GM23338 (cell line): ENCODE data around the gene SPATA31C1. TPM values are rescaled to one million over a fixed set of nuclear protein-coding genes. Genes with fewer than 3 reads are reported as not detected.
"Not testable (repeated sequence)": the region's sequence is repeated elsewhere in the genome, so short reads cannot be mapped to it uniquely, and the experiment has no call there.

Experiments
- ATAC-seq: fragments of 200-7000 bp; cut with Tn5 transposase; 3 replicates; pipeline ENCODE4 v1.9.1; 2020
- DNase-seq: peaks from one replicate; pipeline ENCODE4 v3.0.0-alpha.2; 2015; ENCODE audit warnings: low spot score
- H2AFZ ChIP-seq: fragments of 200-600 bp; sonication (generic); 2 replicates; pipeline ENCODE4 v1.8.0; 2016; ENCODE audit warnings: antibody characterized with exemption, mild to moderate bottlenecking, moderate library complexity
- H3F3A ChIP-seq: fragments of 200-600 bp; sonication (generic); replicated peaks from 2 replicates; pipeline ENCODE4 v1.8.0; 2017; ENCODE audit warnings: antibody characterized with exemption, mixed run types, low read depth
- H3K27ac ChIP-seq: fragments of 200-600 bp; sonication (generic); 2 replicates; pipeline ENCODE4 v1.6.1; 2016; ENCODE audit warnings: low read depth
- H3K27me3 ChIP-seq: fragments of 200-600 bp; sonication (generic); 2 replicates; pipeline ENCODE4 v1.8.0; 2016; ENCODE audit warnings: mild to moderate bottlenecking, mixed run types, moderate library complexity; ENCODE audit not compliant: insufficient read depth
- H3K36me3 ChIP-seq: fragments of 200-600 bp; sonication (generic); 2 replicates; pipeline ENCODE4 v1.8.0; 2016; ENCODE audit warnings: mild to moderate bottlenecking; ENCODE audit not compliant: insufficient read depth
- H3K4me1 ChIP-seq: fragments of 200-600 bp; sonication (generic); 2 replicates; pipeline ENCODE4 v1.8.0; 2016; ENCODE audit warnings: mild to moderate bottlenecking, moderate library complexity; ENCODE audit not compliant: insufficient read depth
- H3K4me2 ChIP-seq: fragments of 200-600 bp; sonication (generic); 2 replicates; pipeline ENCODE4 v1.7.1; 2017; ENCODE audit warnings: mixed run types
- H3K4me3 ChIP-seq: fragments of 200-600 bp; sonication (generic); 2 replicates; pipeline ENCODE4 v1.6.1; 2016; ENCODE audit warnings: mixed run types
- H3K79me2 ChIP-seq: fragments of 200-600 bp; sonication (generic); replicated peaks from 2 replicates; pipeline ENCODE4 v1.8.0; 2017; ENCODE audit warnings: mild to moderate bottlenecking; ENCODE audit not compliant: insufficient read depth
- H3K9me2 ChIP-seq: fragments of 200-600 bp; sonication (generic); 2 replicates; pipeline ENCODE4 v1.8.0; 2017; ENCODE audit not compliant: insufficient read depth
- H4K20me1 ChIP-seq: fragments of 200-600 bp; sonication (generic); replicated peaks from 2 replicates; pipeline ENCODE4 v1.8.0; 2017; ENCODE audit warnings: mild to moderate bottlenecking; ENCODE audit not compliant: insufficient read depth
- H3K27ac Mint-ChIP-seq: 2 replicates; pipeline ENCODE4 v1.8.0; 2020; ENCODE audit warnings: inconsistent platforms, mild to moderate bottlenecking, moderate library complexity, mixed read lengths
- H3K27me3 Mint-ChIP-seq: 3 replicates; pipeline ENCODE4 v1.8.0; 2022; ENCODE audit warnings: low read depth, mild to moderate bottlenecking, moderate library complexity, mixed read lengths, inconsistent platforms; ENCODE audit not compliant: insufficient read depth, poor library complexity
- H3K36me3 Mint-ChIP-seq: 3 replicates; pipeline ENCODE4 v1.8.0; 2021; ENCODE audit warnings: low read depth, mild to moderate bottlenecking, inconsistent platforms, moderate library complexity, mixed read lengths
- H3K4me1 Mint-ChIP-seq: 3 replicates; pipeline ENCODE4 v1.8.0; 2020; ENCODE audit warnings: mild to moderate bottlenecking, inconsistent platforms, mixed read lengths
- H3K4me3 Mint-ChIP-seq: 3 replicates; pipeline ENCODE4 v1.8.0; 2021; ENCODE audit warnings: moderate library complexity, mild to moderate bottlenecking, inconsistent platforms, mixed read lengths
- H3K9me3 Mint-ChIP-seq: 3 replicates; pipeline ENCODE4 v1.8.0; 2020; ENCODE audit warnings: moderate library complexity, mild to moderate bottlenecking, inconsistent platforms, mixed read lengths
- CTCF ChIP-seq, 2 experiments: fragments of 200-600 bp in 1 of 2; sonication (generic) in 1 of 2; conservative IDR thresholded peaks; 2 replicates each; pipeline versions ENCODE4 v1.5.1 to v1.6.1; 2016 to 2017; ENCODE audit warnings: antibody characterized with exemption in 2 of 2, low read depth in 2 of 2, mild to moderate bottlenecking in 2 of 2, moderate library complexity in 1 of 2
- ETS1 ChIP-seq: IDR thresholded peaks from 2 replicates; pipeline ENCODE4 v1.6.1; 2016; ENCODE audit warnings: antibody characterized with exemption
- EZH2phosphoT487 ChIP-seq: fragments of 200-600 bp; sonication (generic); IDR thresholded peaks from one replicate; pipeline ENCODE4 v1.8.1; 2018; ENCODE audit warnings: antibody characterized with exemption; ENCODE audit not compliant: unreplicated experiment
- NANOG ChIP-seq: IDR thresholded peaks from 2 replicates; pipeline ENCODE4 v1.6.1; 2016; ENCODE audit warnings: antibody characterized with exemption, borderline replicate concordance
- REST ChIP-seq: IDR thresholded peaks from one replicate; pipeline ENCODE4 v1.6.1; 2018; ENCODE audit warnings: antibody characterized with exemption; ENCODE audit not compliant: unreplicated experiment
- STAT1 ChIP-seq: IDR thresholded peaks from one replicate; pipeline ENCODE4 v1.6.1; 2016; ENCODE audit warnings: antibody characterized with exemption; ENCODE audit not compliant: unreplicated experiment
- ZNF331 ChIP-seq: fragments of 250-450 bp; sonication (Bioruptor Pico); IDR thresholded peaks from 2 replicates; pipeline ENCODE4 v1.5.0; 2020; ENCODE audit warnings: low read depth, mild to moderate bottlenecking, moderate library complexity
- ZNF462 ChIP-seq: fragments of 250-450 bp; sonication (Bioruptor Pico); IDR thresholded peaks from 2 replicates; pipeline ENCODE4 v1.5.0; 2020; ENCODE audit warnings: mild to moderate bottlenecking, moderate library complexity
- long read RNA-seq: library from polyadenylated mRNA; unstranded; transcript quantifications from one replicate; pipeline ENCODE4 v2.0.0, GENCODE V29; 2020; ENCODE audit not compliant: unreplicated experiment
- polyA plus RNA-seq: library from polyadenylated mRNA; unstranded; fragments of >200 nt; fragmentation: Nextera tagmentation; extraction: Ambion mirVana; gene quantifications from 2 replicates; pipeline ENCODE4 v1.2.1, GENCODE V29; 2016
- total RNA-seq: library from RNA; depleted of rRNA; stranded (reverse); fragments of >200 nt; shearing (Covaris generic); gene quantifications from 2 replicates; pipeline ENCODE4 v1.2.3, GENCODE V29; 2014; rRNA removed

SPATA31C1 gene
- total RNA-seq (0.08 TPM in 1 of 2 replicates, not detected in the other), polyA plus RNA-seq (0.16 TPM in 1 of 2 replicates, not detected in the other)
- long read RNA-seq, result 0 reads

- H3K36me3 Mint-ChIP-seq, H3F3A ChIP-seq, H3K4me2 ChIP-seq, H3K27me3 Mint-ChIP-seq, H3K27ac ChIP-seq, H3K36me3 ChIP-seq, H3K4me1 Mint-ChIP-seq, H3K4me3 ChIP-seq, ATAC-seq, DNase-seq, H3K79me2 ChIP-seq, H2AFZ ChIP-seq, H3K4me3 Mint-ChIP-seq, H3K27ac Mint-ChIP-seq, H3K4me1 ChIP-seq, H3K27me3 ChIP-seq, H3K9me2 ChIP-seq, H3K9me3 Mint-ChIP-seq, H4K20me1 ChIP-seq: not testable (repeated sequence)
Observed at GRCh38 chr9:87917662-87918061, at the start of gene SPATA31C1. TSS of gene SPATA31C1 (plus strand) at chr9:87917962.

GRCh38 chr9:87868175-87868574 is 49.6 kb upstream of the SPATA31C1 start:
- Mint-ChIP-seq H3K36me3 (no peaks in the 10 kb centered on the region; the same call in 2 of the 3 replicates), H3K9me3 (peaks cover 10% of the 10 kb centered on the region; the same call in 2 of the 3 replicates), H3K27ac (no peak overlapping the region), H3K27me3 (peaks cover 7% of the 10 kb centered on the region), H3K4me1 (peaks cover 10% of the 10 kb centered on the region), H3K4me3 (no peak overlapping the region)
- no peak overlapping the region for H3K4me2 ChIP-seq
- H3K36me3 ChIP-seq, result no peaks in the 10 kb centered on the region
- H3K4me1 ChIP-seq, result no peaks in the 10 kb centered on the region
- ATAC-seq, result no peak
- no peaks in the 10 kb centered on the region for H3K79me2 ChIP-seq
- no peak overlapping the region for H3K27ac ChIP-seq
- H3K9me2 ChIP-seq, result peaks cover 3% of the 10 kb centered on the region; the same call in 1 of the 2 replicates
- no peaks in the 10 kb centered on the region for H3F3A ChIP-seq
- no peaks in the 10 kb centered on the region for H4K20me1 ChIP-seq
- no peak overlapping the region for H3K4me3 ChIP-seq
- TF ChIP-seq CTCF (conservative IDR thresholded peaks at IDR 0.05; ENCODE audit: low read depth in 2 of 2), result no peak
- no peak for TF ChIP-seq ETS1
- no peak for TF ChIP-seq REST
- no peak for TF ChIP-seq NANOG
- TF ChIP-seq STAT1, result no peak
- TF ChIP-seq EZH2phosphoT487, result no peak
- TF ChIP-seq ZNF462 (CRISPR knock-in tag), result no peak
- TF ChIP-seq ZNF331 (CRISPR knock-in tag), result no peak
- DNase-seq, result no peak
- H2AFZ ChIP-seq, result no peak overlapping the region
- H3K27me3 ChIP-seq, result no peaks in the 10 kb centered on the region
